GM18870 (cell line): Measurements from ENCODE around the gene C2CD4D.

ENCODE experiments used
- ATAC-seq: cut with Tn5 transposase; IDR thresholded peaks from one replicate; pipeline ENCODE4 v1.9.1; 2021; ENCODE audit warnings: moderate library complexity; ENCODE audit not compliant: unreplicated experiment

The C2CD4D gene

DNA sequence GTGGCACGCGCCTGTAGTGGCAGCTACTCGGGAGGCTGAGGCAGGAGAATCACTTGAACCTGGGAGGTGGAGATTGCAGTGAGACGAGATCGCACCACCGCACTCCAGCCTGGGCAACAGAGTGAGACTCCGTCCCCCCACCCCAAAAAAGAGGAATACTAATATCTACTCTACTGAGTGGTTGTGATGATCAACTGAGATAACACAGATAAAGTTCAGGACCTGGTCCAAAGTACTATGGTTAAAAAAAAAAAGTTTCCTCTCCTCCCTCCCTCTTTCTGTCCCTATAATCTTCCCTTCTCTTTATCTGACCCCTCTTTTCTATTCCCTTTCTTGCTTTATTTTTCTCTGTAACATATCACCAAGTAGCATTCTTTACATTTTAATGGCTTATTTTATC is 4.0 kb downstream of the C2CD4D start:
- no peak for ATAC-seq

DNA sequence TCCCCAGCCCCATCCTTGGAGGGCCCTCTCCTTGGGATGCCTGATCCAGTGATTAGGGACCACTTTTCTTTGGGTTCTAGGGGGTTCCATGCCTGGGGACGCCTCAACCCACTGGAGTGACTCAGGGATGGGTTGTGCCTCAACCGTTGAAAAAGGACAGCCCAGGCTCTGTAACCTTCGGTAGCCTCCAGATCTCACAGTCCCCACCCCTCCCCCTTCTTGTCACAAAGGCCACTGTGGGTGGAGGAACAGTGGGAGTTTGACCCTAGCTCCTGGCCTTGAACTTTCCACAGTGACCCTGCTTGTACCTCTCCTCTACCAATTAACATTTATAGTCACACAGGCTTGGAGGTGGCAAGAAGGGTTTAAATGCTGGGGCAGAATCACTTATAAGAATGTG is 5.4 kb downstream of the C2CD4D start:
- no peak for ATAC-seq

DNA sequence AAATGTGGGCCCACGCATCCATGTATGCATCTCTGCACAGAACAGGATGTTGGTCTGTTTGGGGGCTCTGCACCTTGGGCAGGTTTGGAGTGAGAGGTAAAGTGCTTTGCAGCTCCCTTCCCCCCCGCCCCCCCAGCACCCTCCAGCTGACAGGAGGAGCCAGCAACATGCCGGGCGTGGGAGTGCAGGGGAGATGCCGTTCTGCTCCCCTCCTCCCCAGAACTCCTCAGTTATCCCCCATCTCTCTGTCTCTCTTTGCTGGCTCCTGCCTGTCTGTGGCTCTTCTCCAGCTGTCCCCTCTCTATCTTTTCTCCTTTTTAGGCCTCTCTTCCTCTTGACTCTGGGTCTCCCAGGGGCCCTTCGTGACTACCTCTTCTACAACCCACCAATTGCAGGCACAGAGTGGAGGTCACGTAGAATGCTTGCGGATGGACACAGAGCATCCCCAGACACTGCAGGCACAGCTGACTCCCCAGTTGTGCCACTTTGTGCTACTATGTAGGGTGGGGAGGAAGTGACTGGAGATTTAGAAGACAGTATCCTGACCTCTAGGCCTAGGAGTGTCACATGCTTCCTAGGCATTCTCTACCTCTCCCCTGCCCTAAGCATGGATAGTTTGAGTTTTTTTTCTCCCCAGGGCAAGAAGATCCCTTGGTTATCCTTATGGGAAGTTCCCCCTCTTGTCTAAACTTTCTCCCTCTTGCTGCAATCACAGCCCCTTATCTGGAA is 6.3 kb downstream of the C2CD4D start:
- ATAC-seq = no peak

DNA sequence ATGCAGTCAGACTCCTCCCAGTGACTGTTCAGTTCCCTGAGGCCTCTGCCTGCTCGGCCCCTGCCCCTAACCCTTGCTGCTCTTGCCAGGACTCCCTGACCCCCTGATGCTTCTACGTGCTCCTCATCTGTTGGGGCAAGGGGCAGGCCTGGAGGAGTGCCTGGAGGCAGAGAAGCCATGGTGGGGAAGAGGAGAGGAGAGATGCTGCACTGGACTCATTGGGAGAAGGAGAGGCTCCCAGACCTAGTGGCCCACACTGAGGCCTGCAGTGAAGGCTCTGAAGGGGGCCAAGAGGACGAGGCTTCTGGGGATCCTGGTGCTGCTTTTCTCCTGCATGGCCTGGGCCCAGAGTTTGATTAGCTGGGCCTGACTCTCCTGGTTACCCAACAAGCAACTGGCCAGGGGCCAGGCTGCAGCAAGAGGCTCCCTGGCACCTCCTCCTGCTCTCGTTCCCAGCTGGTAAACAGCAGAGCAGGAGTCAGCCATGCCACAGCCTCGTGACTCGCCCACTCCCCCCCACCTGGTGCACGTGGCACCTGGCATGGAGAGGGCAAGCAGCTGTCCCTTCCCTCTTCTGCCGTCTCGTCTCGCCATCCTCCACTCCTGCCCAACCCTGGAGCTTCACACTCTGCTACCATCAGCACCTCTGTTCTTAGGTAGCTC is 7.2 kb downstream of the C2CD4D start:
- no peak for ATAC-seq

DNA sequence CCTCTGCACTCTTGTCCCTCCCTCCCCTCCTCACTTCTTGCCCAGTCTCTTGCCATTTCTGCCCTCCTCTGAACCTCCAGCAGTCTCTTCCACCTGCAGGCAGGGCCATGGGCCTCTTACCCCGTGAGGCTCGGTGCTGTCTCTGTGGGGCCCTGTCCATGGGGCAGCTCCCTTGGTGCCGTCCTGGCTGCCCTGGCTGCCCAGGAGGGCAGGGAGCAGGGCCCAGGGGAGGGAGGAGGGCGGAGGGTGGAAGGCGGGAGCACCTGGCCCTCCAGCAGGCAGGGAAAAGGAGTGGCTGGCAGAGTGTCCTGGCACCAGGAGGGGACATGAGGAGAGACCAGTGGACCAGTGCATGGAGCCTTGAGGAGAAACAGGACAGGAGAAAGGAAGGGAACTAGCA is 8.0 kb downstream of the C2CD4D start, which contains the start of gene RORC:
TSS of gene RORC (minus strand) at position 198 of the 400 bp plus-strand sequence. CDS start at position 160, 38 bp downstream.
- ATAC-seq = no peak

DNA sequence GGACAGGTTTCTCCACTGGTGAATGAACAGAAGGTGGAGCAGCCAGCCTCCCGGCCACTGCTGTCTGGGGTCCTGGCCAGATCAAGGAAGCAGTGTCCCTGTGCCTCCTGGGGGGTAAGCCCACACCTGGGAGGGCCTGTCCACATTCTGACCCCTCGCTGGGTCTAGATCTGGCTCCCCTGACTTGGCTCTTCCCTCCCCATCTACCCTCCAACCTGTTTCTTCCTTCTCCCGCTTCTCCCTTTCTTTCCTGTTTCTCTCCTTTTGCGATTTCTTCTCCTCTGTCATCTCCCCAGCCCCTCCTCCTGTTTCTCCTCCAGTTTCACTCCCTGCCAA is 8.4 kb downstream of the C2CD4D start:
- ATAC-seq = no peak

DNA sequence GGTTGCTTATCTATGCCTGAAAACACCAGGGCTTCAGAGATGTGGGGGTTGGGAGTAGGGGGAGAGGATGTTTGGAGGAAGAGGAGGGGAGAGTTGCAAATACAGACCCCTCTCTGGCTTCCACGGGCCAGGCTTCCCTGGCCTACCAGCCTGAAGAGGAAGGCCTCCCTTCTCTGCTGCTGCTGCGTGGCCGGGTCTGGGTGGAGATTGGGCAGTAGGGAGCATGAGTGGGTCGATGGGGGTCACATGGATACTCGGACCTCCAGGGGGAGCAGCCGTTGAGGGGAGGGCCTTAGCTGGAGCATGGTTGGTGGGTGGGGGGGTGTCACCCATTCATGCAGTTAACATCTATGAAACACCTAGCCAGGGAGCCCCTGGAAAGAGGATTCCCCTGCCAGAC is 9.6 kb downstream of the C2CD4D start:
- no peak for ATAC-seq

DNA sequence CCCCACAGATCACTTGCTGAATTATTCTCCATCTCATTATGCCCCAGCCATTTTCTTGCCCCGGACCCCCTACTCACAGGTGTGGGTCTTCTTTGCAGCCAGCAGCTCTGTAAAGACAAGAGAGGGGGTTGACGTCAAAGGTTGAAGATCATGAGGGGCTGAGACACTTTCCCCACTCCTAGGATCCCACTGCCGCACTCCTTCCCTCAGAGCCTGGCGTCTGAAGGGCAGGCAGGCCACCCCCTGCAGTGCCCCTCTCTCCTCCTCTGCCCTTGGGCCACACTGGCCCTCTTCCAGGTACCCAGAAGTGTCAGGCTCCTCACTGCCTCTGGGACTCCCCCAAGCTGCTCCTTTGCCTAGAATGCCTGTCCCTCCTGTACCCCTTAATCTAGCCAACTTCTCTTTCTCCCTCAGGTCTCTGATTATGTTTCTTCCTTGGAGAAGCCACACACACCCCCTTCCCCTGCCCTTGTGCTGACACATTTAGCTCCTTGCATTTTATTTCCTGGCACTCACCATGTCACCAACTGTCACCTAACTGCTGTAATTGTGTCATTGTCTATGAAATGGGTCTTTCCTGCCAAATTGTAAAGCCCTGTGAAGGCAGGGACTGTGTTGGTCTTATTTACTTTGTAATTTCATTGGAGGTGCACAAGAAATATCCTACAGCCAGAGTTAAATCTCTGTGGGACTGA is 10.1 kb downstream of the C2CD4D start:
- ATAC-seq = no peak

DNA sequence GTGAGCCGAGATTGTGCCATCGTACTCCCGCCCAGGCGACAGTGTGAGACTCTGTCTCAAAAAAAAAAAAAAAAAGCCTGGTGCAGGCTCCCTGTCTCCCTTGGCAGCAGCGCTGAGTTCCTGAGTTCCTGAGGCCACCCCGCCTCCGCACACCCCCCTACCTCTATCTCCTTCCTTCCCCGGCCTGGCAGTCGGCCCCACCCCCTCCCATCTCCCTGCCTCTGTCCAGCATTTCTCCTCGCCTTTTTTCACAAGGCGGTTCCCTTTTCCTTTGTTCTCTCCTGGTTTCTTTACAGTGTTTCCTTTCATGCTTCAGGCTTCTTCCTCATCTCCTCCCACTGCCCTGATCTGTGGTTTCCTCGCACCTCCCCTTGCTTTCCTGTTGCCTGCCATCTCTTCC is 10.7 kb downstream of the C2CD4D start:
- no peak for ATAC-seq

DNA sequence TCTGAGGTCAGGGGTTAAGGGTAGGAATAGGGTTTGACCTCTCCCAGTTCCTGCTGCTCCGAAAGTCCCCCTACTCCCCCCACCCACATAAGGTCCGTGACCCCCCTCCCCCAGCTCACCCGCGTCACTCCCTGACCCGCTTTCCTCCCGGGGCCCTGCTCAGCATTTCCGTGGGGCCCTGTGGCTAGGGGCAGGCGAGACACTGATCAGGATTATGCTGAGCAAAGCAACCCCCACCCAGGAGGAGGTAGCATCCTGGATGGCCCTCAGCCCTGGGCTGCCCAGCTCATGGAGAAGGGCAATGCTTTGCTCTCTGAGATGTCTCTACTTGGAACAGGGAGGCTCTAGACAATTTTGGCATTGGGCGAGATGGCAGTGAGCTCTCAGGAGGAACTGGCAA is 11.8 kb downstream of the C2CD4D start:
- ATAC-seq = no peak

DNA sequence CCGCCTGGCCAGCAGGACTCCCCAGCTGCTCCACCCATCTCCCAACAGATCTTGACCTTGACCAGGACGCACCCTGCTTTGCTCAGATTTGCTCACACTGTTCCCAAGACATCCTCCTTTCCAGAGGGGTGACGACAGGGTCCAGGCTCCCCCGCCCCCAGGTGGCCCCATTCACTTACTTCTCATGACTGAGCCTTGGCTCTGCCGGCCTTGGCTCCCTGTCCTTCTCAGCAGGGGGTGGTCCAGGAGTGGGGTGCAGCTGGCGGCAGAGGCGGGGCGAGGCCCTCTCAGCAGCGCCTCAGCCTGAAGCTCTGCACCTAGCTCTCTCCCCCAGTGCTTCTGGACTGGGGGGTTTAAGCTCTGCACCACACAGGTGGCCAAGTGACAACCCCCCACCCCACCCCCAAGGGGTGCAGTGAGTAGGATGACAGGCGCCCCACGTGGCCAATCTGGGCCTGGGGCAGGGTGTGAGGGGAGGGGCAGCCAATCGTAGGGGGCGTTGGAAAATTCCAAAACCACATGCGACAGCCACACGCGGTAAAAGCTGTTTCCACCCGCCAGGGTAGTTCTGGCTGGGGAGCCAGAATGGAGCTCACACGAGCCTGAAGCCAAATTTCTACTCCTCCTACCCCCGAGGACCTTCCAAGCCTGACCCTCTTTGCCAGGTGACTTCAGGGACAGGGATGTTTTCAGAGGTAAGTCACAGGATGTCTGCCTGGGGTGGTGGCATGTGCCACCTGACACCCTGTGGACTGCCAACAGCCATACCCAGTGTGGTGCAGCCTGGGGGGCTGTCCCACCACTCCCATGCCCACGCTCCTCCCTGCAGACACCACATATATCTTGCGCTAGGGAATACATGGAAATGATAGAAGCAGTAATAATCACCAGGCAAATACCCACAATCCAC is 13.6 kb downstream of the C2CD4D start:
- ATAC-seq = no peak

DNA sequence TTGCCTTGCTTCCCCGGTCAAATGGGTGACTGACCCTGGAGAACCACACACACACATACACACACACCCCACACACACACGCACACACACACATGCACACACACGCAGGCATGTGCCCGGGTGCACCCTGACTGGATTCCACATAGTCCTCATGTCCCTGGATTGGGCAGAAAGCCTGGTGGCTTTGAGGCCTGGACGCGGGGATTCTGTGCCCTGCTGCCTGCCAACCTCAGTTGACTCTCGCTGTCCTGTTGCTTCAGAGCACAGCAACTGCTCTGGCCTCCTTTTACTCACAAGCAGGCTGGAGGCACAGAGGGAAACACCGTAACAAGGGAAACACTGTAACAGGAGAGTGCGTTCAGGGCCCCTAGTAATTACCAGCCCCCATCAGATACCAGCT is 14.4 kb downstream of the C2CD4D start:
- no peak for ATAC-seq

DNA sequence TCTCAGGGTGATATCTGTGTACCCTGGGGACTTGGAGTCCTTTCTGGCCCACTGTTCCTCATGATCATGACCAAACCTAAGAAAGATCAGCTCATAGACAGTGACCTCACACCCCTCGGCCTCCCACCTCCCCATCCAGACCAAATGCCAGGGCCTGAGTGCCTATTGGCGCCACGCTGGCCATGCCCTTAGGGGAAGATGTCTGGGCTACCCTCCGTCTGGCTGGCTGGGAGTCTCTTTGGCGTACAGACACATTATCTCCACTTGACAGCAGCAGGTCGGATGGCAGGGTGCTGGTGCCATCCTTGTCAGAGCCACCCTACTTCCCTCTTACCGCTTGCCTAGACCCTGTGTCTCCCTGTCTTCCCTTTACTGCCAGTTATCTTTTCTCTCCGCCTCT is 16.4 kb downstream of the C2CD4D start:
- ATAC-seq = no peak

DNA sequence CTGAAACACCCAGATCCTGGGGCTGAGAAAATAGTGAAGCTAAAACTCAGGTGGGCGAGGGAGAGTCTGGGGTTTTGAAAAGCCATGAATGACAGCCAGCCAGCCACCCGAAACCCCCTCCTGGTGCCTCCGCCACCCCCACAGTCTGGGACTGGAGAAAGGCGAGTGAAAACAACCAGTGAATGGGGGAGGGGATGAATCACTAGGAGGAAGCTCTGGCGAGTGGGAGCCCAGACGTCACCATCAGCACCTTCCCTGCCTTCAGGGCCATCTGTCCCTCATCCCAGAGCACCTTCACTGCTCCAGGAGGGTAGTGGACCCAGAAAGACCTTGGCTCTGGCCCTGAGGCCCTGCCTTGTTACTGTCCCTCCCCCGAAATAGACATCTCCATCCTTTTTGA is 17.2 kb downstream of the C2CD4D start:
- ATAC-seq = no peak

DNA sequence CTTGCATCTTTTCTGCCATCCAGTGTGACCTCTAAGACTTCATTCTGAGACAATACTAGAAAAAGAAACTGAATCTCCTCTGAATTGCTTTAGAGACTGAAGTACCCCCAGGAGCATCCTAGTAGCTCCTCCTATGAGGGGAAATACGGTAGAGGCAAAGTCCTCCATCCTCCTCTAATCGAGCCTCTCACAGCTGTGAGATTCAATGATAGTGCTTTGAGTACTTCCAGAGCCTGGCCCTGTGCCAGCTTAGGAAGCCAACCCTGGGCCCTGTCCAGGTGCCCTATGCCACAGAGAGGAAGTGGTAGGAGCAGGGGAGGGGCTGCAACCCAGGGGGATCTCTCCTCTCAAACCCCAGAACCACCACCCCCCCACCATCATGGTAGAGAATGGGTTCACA is 18.7 kb downstream of the C2CD4D start:
- no peak for ATAC-seq

DNA sequence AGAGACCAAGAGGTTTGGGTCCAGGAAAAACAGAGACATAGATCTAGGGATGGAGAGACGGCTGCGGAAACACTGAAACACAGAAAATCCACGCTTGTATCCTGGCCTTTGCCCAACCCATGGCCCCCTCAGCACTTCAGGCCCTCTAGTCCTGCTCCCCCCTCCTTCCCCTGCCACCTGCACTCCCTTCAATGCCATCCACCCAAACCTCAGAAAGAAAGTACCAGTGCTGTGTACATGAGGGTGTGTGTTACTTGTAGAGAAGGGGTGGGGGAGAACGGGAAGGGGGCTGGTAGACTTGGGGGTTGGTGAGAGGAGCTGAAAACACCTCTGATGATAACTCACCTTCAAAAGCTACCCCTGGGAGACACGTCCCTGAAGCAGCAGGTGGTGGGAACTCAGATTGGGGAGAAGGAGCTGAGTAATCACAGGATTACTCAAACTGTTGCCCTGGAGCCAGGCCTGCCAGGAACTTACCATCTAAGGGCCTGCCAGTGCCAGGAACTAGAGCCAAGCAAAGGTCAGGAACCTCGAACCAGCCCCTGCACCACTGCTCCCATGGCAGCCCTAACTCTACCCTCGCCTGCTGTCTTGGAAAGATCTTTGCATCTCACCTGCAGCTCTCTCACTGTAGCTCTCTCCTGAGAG is 19.5 kb downstream of the C2CD4D start:
- ATAC-seq = no peak

DNA sequence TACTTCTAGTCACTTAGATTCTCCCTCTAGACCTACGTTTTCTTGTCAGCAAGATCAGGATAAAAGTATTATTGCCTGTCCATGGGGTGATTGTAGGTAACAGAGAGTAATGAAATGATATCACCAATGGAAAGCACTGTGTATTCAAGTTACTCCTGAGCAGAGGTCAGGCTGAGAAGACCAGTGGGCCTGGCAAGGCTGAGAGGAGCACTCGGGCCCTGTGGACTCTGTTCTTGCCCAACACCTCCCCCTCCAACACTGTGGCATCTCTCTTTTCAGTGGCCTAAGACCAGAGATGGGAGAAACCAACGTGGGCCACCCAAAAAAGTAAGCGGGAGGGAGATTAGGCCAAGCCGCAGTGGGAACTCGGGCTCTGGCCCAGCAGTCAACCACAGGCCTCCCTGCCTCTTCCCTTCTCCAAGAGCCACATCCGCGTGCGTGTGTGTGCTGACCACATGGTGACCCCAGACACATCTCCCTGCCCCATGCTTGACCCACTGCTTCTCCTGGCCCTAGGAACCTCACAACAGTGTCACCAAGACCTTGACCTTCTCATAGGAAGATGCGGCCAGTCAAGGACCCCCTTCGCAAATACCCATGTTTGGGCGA is 20.3 kb downstream of the C2CD4D start:
- ATAC-seq = no peak

DNA sequence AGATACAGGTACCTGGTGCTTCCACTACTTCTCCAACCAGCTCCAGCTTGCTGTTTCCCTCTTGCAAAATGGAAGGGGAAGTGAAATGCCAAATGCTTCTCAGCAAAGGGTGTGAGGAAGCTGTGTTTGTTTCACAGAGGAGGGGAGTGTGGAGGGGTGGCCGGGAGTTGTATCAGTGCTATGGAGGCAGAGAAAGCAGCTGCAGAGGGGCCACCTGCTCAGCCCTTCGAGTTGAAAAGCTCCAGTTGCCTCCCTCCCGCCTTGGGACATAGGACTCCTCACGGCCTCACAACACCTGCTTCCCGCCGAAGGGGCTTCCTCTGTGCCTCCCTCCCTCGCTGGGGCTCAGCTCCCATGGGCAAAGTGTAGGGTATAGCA is 22.3 kb downstream of the C2CD4D start:
- no peak for ATAC-seq

DNA sequence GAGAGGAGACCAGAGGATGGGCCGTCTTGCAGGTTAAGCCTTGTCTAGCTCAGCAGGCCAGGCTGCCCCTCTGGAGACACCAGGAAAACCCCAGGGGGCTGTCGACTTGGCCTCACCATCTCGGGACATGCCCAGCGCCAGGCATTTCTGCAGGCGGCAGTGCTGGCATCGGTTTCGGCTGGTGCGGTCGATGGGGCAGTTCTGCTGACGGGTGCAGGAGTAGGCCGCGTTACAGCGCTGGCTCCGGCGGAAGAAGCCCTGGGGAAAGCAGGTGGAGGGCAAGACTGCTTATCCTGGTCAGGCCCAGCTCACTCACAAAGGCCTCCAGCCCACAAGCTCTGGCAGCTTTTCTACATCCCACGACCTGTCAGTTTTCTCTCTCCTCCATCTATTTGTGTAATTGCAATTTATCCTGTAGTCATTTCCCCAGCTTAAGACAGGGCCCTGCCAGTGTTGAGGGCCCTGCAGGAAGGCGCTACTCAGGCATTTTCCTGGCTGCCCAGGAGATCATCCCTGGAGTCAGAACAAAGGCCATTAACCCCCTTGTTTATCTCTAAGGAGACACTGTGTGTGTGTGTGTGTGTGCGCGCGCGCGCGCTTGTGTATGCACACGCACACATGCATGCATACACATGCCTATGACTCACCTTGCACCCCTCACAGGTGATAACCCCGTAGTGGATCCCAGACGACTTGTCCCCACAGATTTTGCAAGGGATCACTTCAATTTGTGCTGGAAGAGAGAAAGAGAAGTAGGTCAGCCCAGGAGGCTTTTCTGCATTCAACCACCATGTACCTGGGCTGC is 22.9 kb downstream of the C2CD4D start:
- ATAC-seq = no peak
